Ovary (tissue), 9 donors: ENCODE data around the gene MINDY1. TPM values are rescaled to one million over a fixed set of nuclear protein-coding genes. Genes with fewer than 3 reads are reported as not detected.

ENCODE experiments used
- DNase-seq, 5 donors: peaks; one replicate each; pipeline ENCODE4 v3.0.0-alpha.2; 2019 to 2020
- H3K27ac ChIP-seq, 2 donors: fragments of 200-600 bp; one replicate each; pipeline versions ENCODE4 v1.5.1 to v1.8.0; 2019 to 2022
- H3K27me3 ChIP-seq: fragments of 200-600 bp; one replicate; pipeline ENCODE4 v1.8.0; 2022
- H3K36me3 ChIP-seq: fragments of 200-600 bp; sonication (generic); one replicate; pipeline ENCODE4 v1.5.1; 2019
- H3K4me1 ChIP-seq: one replicate; pipeline ENCODE4 v1.8.1; 2013; ENCODE audit warnings: mild to moderate bottlenecking, moderate library complexity; ENCODE audit not compliant: insufficient read depth
- H3K4me3 ChIP-seq: fragments of 200-600 bp; sonication (generic); one replicate; pipeline ENCODE4 v1.5.1; 2017
- H3K9me3 ChIP-seq, 2 donors: fragments of 200-600 bp in 1 of 2; sonication (generic) in 1 of 2; one replicate each; pipeline versions ENCODE4 v1.5.1 to v1.8.1; 2013 to 2019; ENCODE audit warnings: mild to moderate bottlenecking in 1 of 2, moderate library complexity in 1 of 2
- EP300 ChIP-seq: sonication (generic); formaldehyde crosslinking; IDR thresholded peaks from one replicate; pipeline ENCODE4 v1.6.1; 2017; ENCODE audit warnings: antibody characterized with exemption
- POLR2A ChIP-seq: fragments of 450-650 bp; IDR thresholded peaks from one replicate; pipeline ENCODE4 v1.6.1; 2017; ENCODE audit warnings: antibody characterized with exemption, mild to moderate bottlenecking, moderate library complexity
- WGBS, 3 donors: extraction: QIAGEN DNeasy Blood & Tissue Kit in 1 of 3; methylation state at CpG; one replicate each; pipeline versions ENCODE4 v1.1.5 to v1.1.7; 2013 to 2017; 5-methylcytosine and 5-hydroxymethylcytosine counted together
- intact Hi-C, 4 donors: fragments of 100-400 bp; cut with DNase I; formaldehyde crosslinking; loops; one replicate each; pipeline versions ENCODE4 v1.11.0 to v1.15.1; 2022 to 2023
- polyA plus RNA-seq, 2 donors: library from polyadenylated mRNA; stranded (reverse); fragments of 200-250 nt in 1 of 2; fragments of 350-450 nt in 1 of 2; fragmentation: Illumina TruSeq in 1 of 2; extraction: RNeasy Lipid Tissue Mini Kit (QIAGEN cat#74804) in 1 of 2; gene quantifications; one replicate each; pipeline ENCODE4 v1.2.3, GENCODE V29; 2013 to 2014
- total RNA-seq, 7 donors: library from RNA; depleted of rRNA in 2 of 7; stranded (reverse); fragments of >200 nt in 2 of 7; fragmentation: NEBNext Ultra II Directional in 3 of 7; extraction: Animal tissue kit (Norgen Biotek cat#: 25700) in 3 of 7; gene quantifications; one replicate each; pipeline versions ENCODE4 v1.1.0 to v1.2.4, GENCODE V29; 2016 to 2023
- TF ChIP-seq, protein P1 (sequence below), 3 donors: fragments of 450-650 bp in 2 of 3; fragments of 200-600 bp in 1 of 3; IDR thresholded peaks; one replicate each; pipeline versions ENCODE4 v1.5.1 to v1.8.0; 2016 to 2022; ENCODE audit warnings: antibody characterized with exemption in 3 of 3, mild to moderate bottlenecking in 1 of 3
- donor health status: DM: no; HTN: no; CAD: no; lungs with moderate emphysema.
- donor health status: DM: no; HTN: no; CAD: no.
- donor health status: Bipolar disorder and iron deficiency.
- donor health status: DM: yes; HTN: yes; CAD: no.
- donor health status: DM: no; HTN: no; CAD: no.
- donor health status: DM: yes; HTN: yes; CAD: no.

MINDY1 gene
- total and polyA plus RNA-seq, 9 donors, result 17.1 to 35.6 (median 26.9) TPM

DNA sequence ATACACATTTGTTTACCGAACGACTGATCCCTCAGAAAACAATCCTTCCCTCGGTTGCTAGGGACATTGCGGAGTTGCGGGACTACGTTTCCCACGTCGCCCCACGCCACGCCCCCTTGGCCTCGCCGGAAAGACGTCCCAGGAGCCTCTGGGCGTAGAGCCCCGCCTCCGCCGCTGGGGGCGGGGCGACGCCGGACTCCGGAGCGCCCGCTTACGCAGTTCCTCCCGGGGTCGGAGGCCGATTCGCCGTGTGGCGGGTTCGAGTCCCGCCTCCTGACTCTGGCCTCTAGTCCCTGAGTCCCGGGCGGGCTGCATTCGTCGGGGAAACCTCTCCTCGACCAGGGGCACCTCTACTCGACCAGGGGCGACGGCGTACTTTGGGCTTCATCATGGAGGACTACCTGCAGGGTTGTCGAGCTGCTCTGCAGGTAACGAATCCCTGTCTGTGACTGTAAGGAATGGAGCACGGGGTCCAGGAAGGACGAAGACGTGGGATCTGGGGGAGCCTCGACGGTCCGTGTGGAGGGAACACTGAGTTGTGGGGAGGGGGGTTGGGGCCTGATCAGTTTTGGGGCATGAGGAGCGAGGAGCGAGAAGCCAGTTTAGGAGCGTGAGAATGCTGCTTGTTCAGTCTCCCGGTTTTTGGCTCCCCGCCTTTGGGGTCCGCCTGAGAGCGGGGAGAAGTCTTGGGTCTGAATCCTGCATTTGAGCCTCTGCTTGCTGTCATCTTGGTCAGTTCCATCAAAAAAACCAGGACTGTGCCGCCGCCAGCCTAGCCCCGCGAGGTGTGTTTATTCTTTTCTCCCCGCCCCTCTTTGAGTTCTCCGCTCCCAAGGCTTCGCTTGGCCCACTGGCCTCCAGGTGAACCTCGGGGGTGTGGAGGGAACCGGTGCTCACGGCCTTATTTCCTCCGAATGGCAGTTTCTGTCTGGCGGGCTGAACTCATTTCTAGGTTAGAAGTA is 1.8 kb upstream of the MINDY1 start, which contains the start of gene PRUNE1:
Gene PRUNE1 (plus strand): TSS at position 206 of the 962 bp plus-strand sequence. CDS start 184 bp downstream, at position 390.
- peak; percentile 74 for TF ChIP-seq POLR2A
- TF ChIP-seq EP300, result no peak
- TF ChIP-seq, protein P1, sequence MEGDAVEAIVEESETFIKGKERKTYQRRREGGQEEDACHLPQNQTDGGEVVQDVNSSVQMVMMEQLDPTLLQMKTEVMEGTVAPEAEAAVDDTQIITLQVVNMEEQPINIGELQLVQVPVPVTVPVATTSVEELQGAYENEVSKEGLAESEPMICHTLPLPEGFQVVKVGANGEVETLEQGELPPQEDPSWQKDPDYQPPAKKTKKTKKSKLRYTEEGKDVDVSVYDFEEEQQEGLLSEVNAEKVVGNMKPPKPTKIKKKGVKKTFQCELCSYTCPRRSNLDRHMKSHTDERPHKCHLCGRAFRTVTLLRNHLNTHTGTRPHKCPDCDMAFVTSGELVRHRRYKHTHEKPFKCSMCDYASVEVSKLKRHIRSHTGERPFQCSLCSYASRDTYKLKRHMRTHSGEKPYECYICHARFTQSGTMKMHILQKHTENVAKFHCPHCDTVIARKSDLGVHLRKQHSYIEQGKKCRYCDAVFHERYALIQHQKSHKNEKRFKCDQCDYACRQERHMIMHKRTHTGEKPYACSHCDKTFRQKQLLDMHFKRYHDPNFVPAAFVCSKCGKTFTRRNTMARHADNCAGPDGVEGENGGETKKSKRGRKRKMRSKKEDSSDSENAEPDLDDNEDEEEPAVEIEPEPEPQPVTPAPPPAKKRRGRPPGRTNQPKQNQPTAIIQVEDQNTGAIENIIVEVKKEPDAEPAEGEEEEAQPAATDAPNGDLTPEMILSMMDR (IDR thresholded peaks at IDR 0.05), result peak in 2 of 3 donors; percentile 6 to 22
- DNase-seq, result peak; percentile 96 to 99 (median 98)
- no peaks in the 10 kb centered on the region for H3K36me3 ChIP-seq
- peak within 1 kb of the TSS; percentile 72 to 86 for H3K27ac ChIP-seq
- no peaks in the 10 kb centered on the region for H3K27me3 ChIP-seq
- peaks cover 5% of the 10 kb centered on the region for H3K4me1 ChIP-seq
- intact Hi-C loops, result no loop called here
- WGBS, 3 donors, result 1% methylated on average over 58 to 69 of the region's 69 CpGs
- H3K9me3 ChIP-seq, result no peaks in the 10 kb centered on the region
- peak within 1 kb of the TSS; percentile 74 for H3K4me3 ChIP-seq

DNA sequence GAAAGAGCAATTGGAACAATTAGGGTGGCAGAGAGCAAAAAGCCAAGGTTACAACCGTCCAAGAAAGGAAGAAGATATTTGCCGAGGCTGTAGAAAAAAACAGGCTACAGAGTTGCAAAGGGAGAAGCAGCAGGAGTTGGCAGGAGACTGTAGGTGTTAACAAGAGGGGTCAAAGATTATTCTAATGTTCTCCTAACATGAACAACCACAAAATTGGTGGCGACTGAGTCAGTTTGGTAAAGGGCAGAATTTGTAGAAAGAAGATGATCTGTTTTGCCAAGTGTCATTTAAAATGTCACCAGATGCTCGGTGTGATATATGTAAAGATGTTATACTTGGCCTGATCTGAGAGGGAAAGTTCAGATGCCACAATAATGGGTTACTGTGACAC is 1.1 kb upstream of the MINDY1 start:
- intact Hi-C loops, result no loop called here
- no peaks in the 10 kb centered on the region for H3K36me3 ChIP-seq
- peak overlapping the region; percentile 74 for H3K4me3 ChIP-seq
- WGBS, 3 donors, result 3 to 8% (median 6%) methylated on average over 4 of the region's 4 CpGs
- DNase-seq, result no peak
- H3K27me3 ChIP-seq, result no peaks in the 10 kb centered on the region
- H3K9me3 ChIP-seq, result no peaks in the 10 kb centered on the region
- H3K27ac ChIP-seq, result peak overlapping the region; percentile 14 to 86
- TF ChIP-seq, protein P1 (IDR thresholded peaks at IDR 0.05), result no peak
- peaks cover 6% of the 10 kb centered on the region for H3K4me1 ChIP-seq

DNA sequence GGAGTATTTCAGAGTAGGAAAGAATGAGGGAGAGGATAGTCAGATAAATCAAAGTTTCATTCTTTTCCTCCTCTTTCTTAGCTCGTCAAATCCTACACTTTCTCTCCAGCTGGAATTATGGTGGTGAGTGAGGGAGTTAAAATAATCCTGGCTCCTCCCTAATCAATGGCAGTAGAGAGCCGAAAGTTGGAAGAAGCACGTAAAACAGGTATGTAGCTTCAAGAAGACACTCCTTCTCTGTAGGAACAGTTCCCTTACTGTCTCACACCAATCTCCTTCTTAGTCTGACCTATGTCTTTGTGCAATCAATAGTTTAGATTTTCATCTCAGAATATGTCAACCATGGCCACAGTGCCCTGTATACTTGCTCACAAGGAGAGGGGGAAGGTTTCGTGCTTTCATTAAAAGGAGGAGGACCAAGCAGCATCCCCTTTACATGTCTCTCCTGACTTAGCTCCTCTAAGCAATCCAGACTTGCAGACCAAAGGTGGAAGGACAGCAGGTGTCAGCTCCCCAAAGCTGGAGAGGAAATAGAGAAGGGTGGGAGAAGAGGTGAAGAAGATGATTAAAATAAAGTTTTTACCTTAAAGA is 878 bp downstream of the MINDY1 start:
- 3 to 6% (median 4%) methylated on average over 4 of the region's 4 CpGs for WGBS, 3 donors
- Histone ChIP-seq H3K9me3 (no peaks in the 10 kb centered on the region), H3K36me3 (no peaks in the 10 kb centered on the region), H3K4me1 (peaks cover 9% of the 10 kb centered on the region), H3K4me3 (peak overlapping the region; percentile 59), H3K27ac (peak overlapping the region; percentile 83 to 86), H3K27me3 (no peaks in the 10 kb centered on the region)
- no peak for DNase-seq
- intact Hi-C loops, result no loop called here
- TF ChIP-seq, protein P1 (IDR thresholded peaks at IDR 0.05), result no peak
- TF ChIP-seq POLR2A, result no peak

DNA sequence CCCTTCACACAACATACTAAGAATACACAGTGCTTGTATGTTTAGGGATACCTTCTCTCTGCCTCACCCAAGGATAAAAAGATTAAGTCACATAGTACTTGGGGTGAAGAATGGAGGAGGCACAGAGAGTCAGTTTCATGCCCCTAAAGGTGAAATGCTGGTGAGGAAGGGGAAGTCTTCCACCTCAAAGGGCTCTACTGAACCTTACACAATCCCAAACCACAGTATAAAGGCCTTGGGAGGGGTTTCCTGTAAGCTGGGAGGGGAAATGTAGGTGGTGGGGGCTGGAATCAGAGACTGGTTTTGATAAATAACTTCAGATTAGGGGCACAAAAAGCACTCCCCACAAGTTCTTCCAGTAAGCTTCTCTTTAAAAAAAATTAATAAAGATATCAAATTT is 3.5 kb downstream of the MINDY1 start:
- no peak overlapping the region for H3K27ac ChIP-seq
- H3K4me1 ChIP-seq, result peaks cover 9% of the 10 kb centered on the region
- intact Hi-C loops, result no loop called here
- no peaks in the 10 kb centered on the region for H3K36me3 ChIP-seq
- TF ChIP-seq EP300 (no peak), POLR2A (no peak)
- TF ChIP-seq, protein P1 (IDR thresholded peaks at IDR 0.05), result no peak
- no peak overlapping the region for H3K4me3 ChIP-seq
- no peaks in the 10 kb centered on the region for H3K27me3 ChIP-seq
- no peaks in the 10 kb centered on the region for H3K9me3 ChIP-seq
- DNase-seq, result no peak
